Muscle layer of colon (tissue), 2 donors: ENCODE results near the gene MXD3.

Experiments used
- H3K27ac ChIP-seq: one replicate; pipeline ENCODE4 v1.7.0; 2013; ENCODE audit warnings: low read depth, mild to moderate bottlenecking, low read length, moderate library complexity
- H3K27me3 ChIP-seq, 2 donors: one replicate each; pipeline ENCODE4 v1.7.0; 2013; ENCODE audit warnings: low read length in 2 of 2, mild to moderate bottlenecking in 2 of 2; ENCODE audit not compliant: insufficient read depth in 2 of 2, control insufficient read depth in 1 of 2
- H3K36me3 ChIP-seq: one replicate; pipeline ENCODE4 v1.7.0; 2013; ENCODE audit warnings: mild to moderate bottlenecking, low read length; ENCODE audit not compliant: insufficient read depth
- H3K4me1 ChIP-seq: one replicate; pipeline ENCODE4 v1.7.0; 2013; ENCODE audit warnings: mild to moderate bottlenecking, low read length; ENCODE audit not compliant: insufficient read depth
- H3K4me3 ChIP-seq, 2 donors: one replicate each; pipeline ENCODE4 v1.7.0; 2013; ENCODE audit warnings: low read length in 2 of 2, low read depth in 1 of 2, mild to moderate bottlenecking in 1 of 2, moderate library complexity in 1 of 2
- H3K9ac ChIP-seq: one replicate; pipeline ENCODE4 v1.7.0; 2013; ENCODE audit warnings: low read length
- H3K9me3 ChIP-seq: one replicate; pipeline ENCODE4 v1.7.0; 2013; ENCODE audit warnings: mild to moderate bottlenecking, low read length
- donor health status: abdominal sarcoma.
- donor health status: Adenocarcinoma of cecum.

Gene MXD3

GRCh38 chr5:177330991-177331842, 19.5 kb upstream of the MXD3 start:
- no peak overlapping the region for H3K27ac ChIP-seq
- peaks cover 39% of the 10 kb centered on the region for H3K36me3 ChIP-seq

GRCh38 chr5:177329883-177330282, 18.2 kb upstream of the MXD3 start:
- Histone ChIP-seq H3K36me3 (peaks cover 26% of the 10 kb centered on the region), H3K9ac (no peak overlapping the region)

More at GRCh38 chr5:177330991-177331842, 19.5 kb upstream of the MXD3 start:
- Histone ChIP-seq H3K9me3 (no peaks in the 10 kb centered on the region), H3K4me3 (no peak overlapping the region), H3K4me1 (no peaks in the 10 kb centered on the region), H3K27me3 (no peaks in the 10 kb centered on the region), H3K9ac (no peak overlapping the region)

GRCh38 chr5:177328545-177329231, 17.0 kb upstream of the MXD3 start:
- no peaks in the 10 kb centered on the region for H3K4me1 ChIP-seq
- no peak overlapping the region for H3K9ac ChIP-seq
- H3K27ac ChIP-seq: no peak overlapping the region
- no peak overlapping the region for H3K4me3 ChIP-seq
- no peaks in the 10 kb centered on the region for H3K9me3 ChIP-seq
- no peaks in the 10 kb centered on the region for H3K27me3 ChIP-seq
- H3K36me3 ChIP-seq: peaks cover 14% of the 10 kb centered on the region

More at GRCh38 chr5:177329883-177330282, 18.2 kb upstream of the MXD3 start:
- Histone ChIP-seq H3K9me3 (no peaks in the 10 kb centered on the region), H3K4me1 (no peaks in the 10 kb centered on the region), H3K27ac (no peak overlapping the region), H3K27me3 (no peaks in the 10 kb centered on the region), H3K4me3 (no peak overlapping the region)

GRCh38 chr5:177327539-177328522, 16.1 kb upstream of the MXD3 start:
- H3K27me3 ChIP-seq: no peaks in the 10 kb centered on the region

GRCh38 chr5:177325868-177326381, 14.2 kb upstream of the MXD3 start:
- Histone ChIP-seq H3K27ac (no peak overlapping the region), H3K9ac (no peak overlapping the region), H3K9me3 (no peaks in the 10 kb centered on the region), H3K27me3 (no peaks in the 10 kb centered on the region), H3K36me3 (peaks cover 4% of the 10 kb centered on the region), H3K4me3 (no peak overlapping the region), H3K4me1 (no peaks in the 10 kb centered on the region)

More at GRCh38 chr5:177327539-177328522, 16.1 kb upstream of the MXD3 start:
- no peaks in the 10 kb centered on the region for H3K9me3 ChIP-seq
- H3K27ac ChIP-seq: no peak overlapping the region
- peaks cover 6% of the 10 kb centered on the region for H3K36me3 ChIP-seq
- no peak overlapping the region for H3K4me3 ChIP-seq
- H3K9ac ChIP-seq: no peak overlapping the region
- H3K4me1 ChIP-seq: no peaks in the 10 kb centered on the region

GRCh38 chr5:177320879-177321278, 9.2 kb upstream of the MXD3 start:
- no peak overlapping the region for H3K27ac ChIP-seq
- no peak overlapping the region for H3K4me3 ChIP-seq
- H3K9ac ChIP-seq: no peak overlapping the region
- H3K4me1 ChIP-seq: no peaks in the 10 kb centered on the region
- H3K9me3 ChIP-seq: no peaks in the 10 kb centered on the region
- no peaks in the 10 kb centered on the region for H3K36me3 ChIP-seq
- H3K27me3 ChIP-seq: no peaks in the 10 kb centered on the region

GRCh38 chr5:177319913-177320588, 8.4 kb upstream of the MXD3 start:
- H3K4me1 ChIP-seq: no peaks in the 10 kb centered on the region
- H3K9me3 ChIP-seq: no peaks in the 10 kb centered on the region

GRCh38 chr5:177317959-177318377, 6.3 kb upstream of the MXD3 start:
- no peaks in the 10 kb centered on the region for H3K4me1 ChIP-seq
- H3K9ac ChIP-seq: no peak overlapping the region
- no peaks in the 10 kb centered on the region for H3K36me3 ChIP-seq
- H3K9me3 ChIP-seq: no peaks in the 10 kb centered on the region
- no peaks in the 10 kb centered on the region for H3K27me3 ChIP-seq
- H3K4me3 ChIP-seq: no peak overlapping the region
- H3K27ac ChIP-seq: no peak overlapping the region

More at GRCh38 chr5:177319913-177320588, 8.4 kb upstream of the MXD3 start:
- no peak overlapping the region for H3K27ac ChIP-seq
- no peak overlapping the region for H3K9ac ChIP-seq
- H3K27me3 ChIP-seq: no peaks in the 10 kb centered on the region
- no peak overlapping the region for H3K4me3 ChIP-seq
- no peaks in the 10 kb centered on the region for H3K36me3 ChIP-seq

GRCh38 chr5:177316005-177316404, 4.3 kb upstream of the MXD3 start:
- H3K9me3 ChIP-seq: no peaks in the 10 kb centered on the region
- no peak overlapping the region for H3K4me3 ChIP-seq
- H3K27me3 ChIP-seq: no peaks in the 10 kb centered on the region
- H3K9ac ChIP-seq: no peak overlapping the region
- peaks cover 6% of the 10 kb centered on the region for H3K4me1 ChIP-seq
- H3K27ac ChIP-seq: no peak overlapping the region
- no peaks in the 10 kb centered on the region for H3K36me3 ChIP-seq

- Histone ChIP-seq H3K9ac (no peak overlapping the region), H3K4me1 (peaks cover 6% of the 10 kb centered on the region), H3K27me3 (no peaks in the 10 kb centered on the region), H3K36me3 (no peaks in the 10 kb centered on the region), H3K9me3 (no peaks in the 10 kb centered on the region), H3K4me3 (no peak overlapping the region), H3K27ac (no peak overlapping the region)
These were observed 3.7 kb upstream of the MXD3 start for GRCh38 chr5:177315411-177315810.
